Kidney (tissue), 14 donors: ENCODE data around the gene UROS. TPM values are rescaled to one million over a fixed set of nuclear protein-coding genes. Genes with fewer than 3 reads are reported as not detected.

ENCODE experiments used
- DNase-seq, 5 donors: peaks; one replicate each; pipeline ENCODE4 v3.0.0-alpha.2; 2013 to 2020
- FAIRE-seq: peaks from 2 replicates; lab custom pipeline; 2012; peaks lifted over from hg19 to GRCh38; lab: Jason Lieb, UNC
- H3K27ac ChIP-seq, 2 donors: one replicate each; pipeline ENCODE4 v1.7.0; 2013; ENCODE audit warnings: low read depth in 2 of 2, low read length in 2 of 2, inconsistent platforms in 1 of 2
- H3K27me3 ChIP-seq: one replicate; pipeline ENCODE4 v1.7.1; 2013; ENCODE audit warnings: low read length, inconsistent platforms; ENCODE audit not compliant: control insufficient read depth, insufficient read depth
- H3K36me3 ChIP-seq, 3 donors: one replicate each; pipeline versions ENCODE4 v1.7.0 to v1.7.1; 2013; ENCODE audit warnings: low read length in 3 of 3, control low read depth in 1 of 3, inconsistent platforms in 1 of 3; ENCODE audit not compliant: insufficient read depth in 3 of 3, control insufficient read depth in 2 of 3
- H3K4me1 ChIP-seq, 3 donors: one replicate each; pipeline versions ENCODE4 v1.7.0 to v1.7.1; 2013; ENCODE audit warnings: low read length in 3 of 3, inconsistent platforms in 1 of 3, low read depth in 1 of 3; ENCODE audit not compliant: control insufficient read depth in 2 of 3, insufficient read depth in 2 of 3
- H3K4me3 ChIP-seq, 3 donors: one replicate each; pipeline versions ENCODE4 v1.7.0 to v1.8.1; 2013; ENCODE audit warnings: low read length in 3 of 3, control low read depth in 1 of 3, inconsistent platforms in 1 of 3
- H3K9ac ChIP-seq, 3 donors: one replicate each; pipeline versions ENCODE4 v1.7.0 to v1.7.1; 2013; ENCODE audit warnings: low read length in 3 of 3, control low read depth in 1 of 3, inconsistent platforms in 1 of 3
- H3K9me3 ChIP-seq, 3 donors: one replicate each; pipeline versions ENCODE4 v1.7.0 to v1.7.1; 2013; ENCODE audit warnings: low read length in 3 of 3, control low read depth in 1 of 3, inconsistent platforms in 1 of 3; ENCODE audit not compliant: control insufficient read depth in 2 of 3, insufficient read depth in 1 of 3
- intact Hi-C: fragments of 100-400 bp; cut with DNase I; formaldehyde crosslinking; loops from one replicate; pipeline ENCODE4 v1.11.1; 2022
- polyA plus RNA-seq: library from polyadenylated mRNA; stranded (reverse); fragments of 350-450 nt; fragmentation: Illumina TruSeq; extraction: RNeasy Lipid Tissue Mini Kit (QIAGEN cat#74804); gene quantifications from one replicate; pipeline ENCODE4 v1.2.3, GENCODE V29; 2014; ENCODE audit warnings: low read depth, low replicate concordance; ENCODE audit not compliant: insufficient read depth
- total RNA-seq: library from RNA; stranded (reverse); fragmentation: NEBNext Ultra II Directional; extraction: Animal tissue kit (Norgen Biotek cat#: 25700); gene quantifications from one replicate; pipeline ENCODE4 v1.2.1, GENCODE V29; 2021
- TF ChIP-seq, protein P1 (sequence below): IDR thresholded peaks from 3 replicates; pipeline ENCODE4 v1.5.1; 2012; ENCODE audit warnings: mild to moderate bottlenecking, moderate library complexity, borderline replicate concordance; ENCODE audit not compliant: insufficient read depth; ENCODE audit errors: extremely low read depth
- donor health status: control.
- donor health status: control.
- donor health status: control.
- donor health status: control.
- donor health status: control.
- donor health status: DM: yes; HTN: yes; CAD: no.
- donor health status: Normal renal cell carcinoma (clear cell type).

UROS gene
- total and polyA plus RNA-seq, 2 donors from 2014 or later, result 42.1 to 81.7 TPM

GRCh38 chr10:125783408-125783807 is 39.6 kb downstream of the UROS start:
- DNase-seq, result no peak
- H3K27me3 ChIP-seq, result no peaks in the 10 kb centered on the region
- H3K4me3 ChIP-seq, result no peak overlapping the region
- no peaks in the 10 kb centered on the region for H3K36me3 ChIP-seq
- peaks cover 0 to 8% (median 0%) of the 10 kb centered on the region in 3 donors for H3K9me3 ChIP-seq
- no peak overlapping the region for H3K27ac ChIP-seq
- FAIRE-seq, result no peak
- TF ChIP-seq, protein P1, sequence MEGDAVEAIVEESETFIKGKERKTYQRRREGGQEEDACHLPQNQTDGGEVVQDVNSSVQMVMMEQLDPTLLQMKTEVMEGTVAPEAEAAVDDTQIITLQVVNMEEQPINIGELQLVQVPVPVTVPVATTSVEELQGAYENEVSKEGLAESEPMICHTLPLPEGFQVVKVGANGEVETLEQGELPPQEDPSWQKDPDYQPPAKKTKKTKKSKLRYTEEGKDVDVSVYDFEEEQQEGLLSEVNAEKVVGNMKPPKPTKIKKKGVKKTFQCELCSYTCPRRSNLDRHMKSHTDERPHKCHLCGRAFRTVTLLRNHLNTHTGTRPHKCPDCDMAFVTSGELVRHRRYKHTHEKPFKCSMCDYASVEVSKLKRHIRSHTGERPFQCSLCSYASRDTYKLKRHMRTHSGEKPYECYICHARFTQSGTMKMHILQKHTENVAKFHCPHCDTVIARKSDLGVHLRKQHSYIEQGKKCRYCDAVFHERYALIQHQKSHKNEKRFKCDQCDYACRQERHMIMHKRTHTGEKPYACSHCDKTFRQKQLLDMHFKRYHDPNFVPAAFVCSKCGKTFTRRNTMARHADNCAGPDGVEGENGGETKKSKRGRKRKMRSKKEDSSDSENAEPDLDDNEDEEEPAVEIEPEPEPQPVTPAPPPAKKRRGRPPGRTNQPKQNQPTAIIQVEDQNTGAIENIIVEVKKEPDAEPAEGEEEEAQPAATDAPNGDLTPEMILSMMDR, result no peak
- peaks cover 4 to 7% (median 5%) of the 10 kb centered on the region in 3 donors for H3K4me1 ChIP-seq
- H3K9ac ChIP-seq, result no peak overlapping the region
- intact Hi-C loops, result no loop called here

GRCh38 chr10:125782616-125783015 is 40.4 kb downstream of the UROS start:
- Histone ChIP-seq H3K36me3 (no peaks in the 10 kb centered on the region), H3K27ac (no peak overlapping the region), H3K9ac (no peak overlapping the region), H3K9me3 (peaks cover 0 to 8% (median 0%) of the 10 kb centered on the region in 3 donors), H3K4me1 (peaks cover 4 to 7% (median 5%) of the 10 kb centered on the region in 3 donors), H3K27me3 (no peaks in the 10 kb centered on the region), H3K4me3 (no peak overlapping the region)
- intact Hi-C loops, result no loop called here
- FAIRE-seq (no peak), DNase-seq (no peak)
- TF ChIP-seq, protein P1, result no peak

DNA sequence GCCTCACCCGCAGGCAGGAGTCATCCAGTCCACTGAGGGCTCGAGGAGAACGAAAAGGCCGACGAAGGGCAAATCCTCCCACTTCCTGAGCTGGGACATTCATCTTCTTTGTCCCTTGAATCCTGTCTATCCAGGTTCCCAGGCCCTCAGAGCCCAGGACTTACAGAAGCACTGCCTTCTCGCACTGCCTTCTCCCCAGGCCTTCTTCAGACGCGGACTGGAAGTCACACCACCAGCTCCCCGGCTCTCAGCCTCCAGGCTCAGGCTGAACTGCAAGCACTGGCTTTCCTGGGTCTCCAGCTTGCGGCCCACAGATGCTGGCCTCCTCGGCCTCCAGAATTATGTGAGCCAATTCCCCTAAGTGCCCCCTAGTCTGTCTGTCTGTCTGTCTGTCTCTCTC is 41.0 kb downstream of the UROS start:
- no peak overlapping the region for H3K27ac ChIP-seq
- FAIRE-seq (no peak), DNase-seq (no peak)
- no peak overlapping the region for H3K9ac ChIP-seq
- TF ChIP-seq, protein P1, result no peak
- H3K4me1 ChIP-seq, result peaks cover 4 to 7% (median 5%) of the 10 kb centered on the region in 3 donors
- no peaks in the 10 kb centered on the region for H3K27me3 ChIP-seq
- intact Hi-C loops, result no loop called here
- H3K36me3 ChIP-seq, result no peaks in the 10 kb centered on the region
- H3K9me3 ChIP-seq, result peaks cover 0 to 8% (median 0%) of the 10 kb centered on the region in 3 donors
- no peak overlapping the region for H3K4me3 ChIP-seq

DNA sequence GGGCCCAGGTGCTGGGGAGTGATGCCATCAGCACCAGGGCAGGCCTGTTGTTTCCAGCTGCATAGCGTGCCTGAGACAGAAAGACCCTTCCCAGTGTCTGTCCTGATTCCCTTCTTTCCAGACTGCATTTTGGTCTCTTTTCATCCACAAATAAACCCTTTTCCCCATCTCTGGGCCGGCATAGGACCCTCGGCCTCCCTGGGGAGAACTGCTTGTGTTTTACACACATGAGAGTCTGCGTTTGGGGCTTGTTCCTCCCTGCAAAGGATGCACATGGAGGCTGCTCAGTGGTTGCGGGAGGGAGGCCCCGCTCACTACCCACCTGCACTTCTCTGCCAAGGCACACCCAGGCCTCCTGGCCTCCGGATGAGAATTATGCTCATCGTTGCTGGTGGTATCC is 41.7 kb downstream of the UROS start:
- H3K4me1 ChIP-seq, result peaks cover 3 to 5% (median 4%) of the 10 kb centered on the region in 3 donors
- no peak for DNase-seq
- H3K36me3 ChIP-seq, result no peaks in the 10 kb centered on the region
- FAIRE-seq, result no peak
- intact Hi-C loops, result no loop called here
- no peak overlapping the region for H3K4me3 ChIP-seq
- H3K27ac ChIP-seq, result no peak overlapping the region
- no peaks in the 10 kb centered on the region for H3K27me3 ChIP-seq
- no peak overlapping the region for H3K9ac ChIP-seq
- H3K9me3 ChIP-seq, result peaks cover 0 to 8% (median 0%) of the 10 kb centered on the region in 3 donors
- TF ChIP-seq, protein P1, result no peak
